GM12891 (cell line): Measurements from ENCODE around the gene DDAH2.
A peak's percentile ranks its signal among the peaks of the same experiment; 100 is the strongest.

Source experiments
- DNase-seq: peaks from one replicate; pipeline ENCODE4 v3.0.0; 2011; ENCODE audit warnings: low spot score; ENCODE audit not compliant: insufficient read length
- FAIRE-seq: peaks from 2 replicates; lab custom pipeline; 2011; peaks lifted over from hg19 to GRCh38; lab: Jason Lieb, UNC
- PAX5 ChIP-seq: IDR thresholded peaks from 2 replicates; pipeline ENCODE4 v1.6.1; 2011; ENCODE audit warnings: low read length, moderate library complexity, mild to moderate bottlenecking; ENCODE audit not compliant: insufficient read depth, severe bottlenecking
- POLR2A ChIP-seq: IDR thresholded peaks from 2 replicates; pipeline ENCODE4 v1.6.1; 2011; ENCODE audit warnings: low read depth, low read length, control low read depth
- POLR2AphosphoS5 ChIP-seq: IDR thresholded peaks from 2 replicates; pipeline ENCODE4 v1.6.1; 2011; ENCODE audit warnings: low read depth, low read length, control low read depth
- POU2F2 ChIP-seq: IDR thresholded peaks from 2 replicates; pipeline ENCODE4 v1.6.1; 2011; ENCODE audit warnings: low read depth, mild to moderate bottlenecking, control low read depth, low read length, moderate library complexity
- SPI1 ChIP-seq: IDR thresholded peaks from 2 replicates; pipeline ENCODE4 v1.6.1; 2011; ENCODE audit warnings: low read depth, low read length, control low read depth
- TAF1 ChIP-seq: IDR thresholded peaks from 2 replicates; pipeline ENCODE4 v1.6.1; 2011; ENCODE audit warnings: low read depth, low read length, control low read depth

DDAH2 gene

GRCh38 chr6:31687321-31687720 is 41.8 kb downstream of the DDAH2 start:
- no peak for TF ChIP-seq PAX5
- no peak for TF ChIP-seq TAF1
- no peak for TF ChIP-seq POU2F2
- no peak for TF ChIP-seq SPI1
- TF ChIP-seq POLR2AphosphoS5, result no peak
- TF ChIP-seq POLR2A, result no peak
- no peak for DNase-seq
- FAIRE-seq, result no peak

GRCh38 chr6:31686483-31686882 is 42.6 kb downstream of the DDAH2 start:
- FAIRE-seq (no peak), DNase-seq (no peak)
- TF ChIP-seq POU2F2, result no peak
- TF ChIP-seq PAX5, result no peak
- TF ChIP-seq POLR2A, result no peak
- no peak for TF ChIP-seq POLR2AphosphoS5
- TF ChIP-seq SPI1, result no peak
- no peak for TF ChIP-seq TAF1

GRCh38 chr6:31683591-31683990 is 45.5 kb downstream of the DDAH2 start:
- no peak for TF ChIP-seq TAF1
- no peak for TF ChIP-seq PAX5
- TF ChIP-seq POLR2AphosphoS5, result no peak
- no peak for TF ChIP-seq SPI1
- TF ChIP-seq POLR2A, result no peak
- TF ChIP-seq POU2F2, result no peak
- FAIRE-seq (no peak), DNase-seq (no peak)

- TF ChIP-seq TAF1 (0 out of 2 replicates have a peak, but pooled peaks have one; percentile 12), PAX5 (no peak), SPI1 (no peak)
- peak; percentile 60 for DNase-seq
- no peak for FAIRE-seq
These were observed 47.9 kb downstream of the DDAH2 start for GRCh38 chr6:31681135-31681671.

GRCh38 chr6:31680226-31681134 is 48.6 kb downstream of the DDAH2 start, which contains the start of gene LY6G5C:
LY6G5C (minus strand) TSS chr6:31681067; CDS start chr6:31680373, 694 bp downstream.
- TF ChIP-seq TAF1 (no peak), SPI1 (peak; percentile 27)
- FAIRE-seq, result peak; percentile 91
- peak; percentile 52 for DNase-seq

GRCh38 chr6:31677955-31678354 is 51.1 kb downstream of the DDAH2 start:
- TF ChIP-seq PAX5 (no peak), POLR2A (no peak), SPI1 (no peak), TAF1 (no peak), POLR2AphosphoS5 (no peak), POU2F2 (no peak)
- FAIRE-seq, result no peak
- DNase-seq, result no peak
